Osteoblast (primary cell): ENCODE results near the gene BASP1. TPM values are rescaled to one million over a fixed set of nuclear protein-coding genes. Genes with fewer than 3 reads are reported as not detected.

Experiments
- DNase-seq: peaks from one replicate; pipeline ENCODE4 v3.0.0; 2011; ENCODE audit warnings: low spot score, mixed read lengths; ENCODE audit not compliant: insufficient read length; ENCODE audit errors: missing footprints
- H2AFZ ChIP-seq: 2 replicates; pipeline ENCODE4 v1.6.0; 2011; ENCODE audit warnings: mild to moderate bottlenecking, low read length
- H3K27ac ChIP-seq: 2 replicates; pipeline ENCODE4 v1.5.1; 2011; ENCODE audit warnings: mild to moderate bottlenecking, low read depth, low read length, moderate library complexity
- H3K27me3 ChIP-seq: 2 replicates; pipeline ENCODE4 v1.6.0; 2012; ENCODE audit warnings: mild to moderate bottlenecking, control low read depth, inconsistent platforms, low read length, moderate library complexity; ENCODE audit not compliant: insufficient read depth
- H3K36me3 ChIP-seq: 2 replicates; pipeline ENCODE4 v1.5.1; 2011; ENCODE audit warnings: mild to moderate bottlenecking, low read length, control low read depth, moderate library complexity; ENCODE audit not compliant: insufficient read depth
- H3K4me1 ChIP-seq: 2 replicates; pipeline ENCODE4 v1.5.1; 2011; ENCODE audit warnings: mild to moderate bottlenecking, low read length, control low read depth, moderate library complexity; ENCODE audit not compliant: insufficient read depth
- H3K4me2 ChIP-seq: 2 replicates; pipeline ENCODE4 v1.6.0; 2011; ENCODE audit warnings: mild to moderate bottlenecking, low read length; ENCODE audit not compliant: insufficient read depth
- H3K4me3 ChIP-seq: fragments of 200-600 bp; sonication (generic); 3 replicates; pipeline ENCODE4 v1.5.1; 2012; ENCODE audit warnings: mild to moderate bottlenecking, low read length, inconsistent platforms; ENCODE audit not compliant: insufficient read depth
- H3K79me2 ChIP-seq: 2 replicates; pipeline ENCODE4 v1.6.0; 2012; ENCODE audit warnings: mild to moderate bottlenecking, low read length, control low read depth, inconsistent platforms; ENCODE audit not compliant: insufficient read depth
- H3K9me3 ChIP-seq: 2 replicates; pipeline ENCODE4 v1.5.1; 2011; ENCODE audit warnings: low read depth, low read length, control low read depth
- H4K20me1 ChIP-seq: 2 replicates; pipeline ENCODE4 v1.6.0; 2012; ENCODE audit warnings: mild to moderate bottlenecking, low read length, control low read depth; ENCODE audit not compliant: insufficient read depth
- total RNA-seq: library from RNA; depleted of rRNA; stranded (reverse); fragments of >200 nt; gene quantifications from 2 replicates; pipeline ENCODE4 v1.2.3, GENCODE V29; 2012
- TF ChIP-seq, protein P1 (sequence below): IDR thresholded peaks from 2 replicates; pipeline ENCODE4 v1.5.1; 2011; ENCODE audit warnings: mild to moderate bottlenecking, low read depth, low read length, moderate library complexity; ENCODE audit errors: extremely low read depth

Gene BASP1
- total RNA-seq, 1 donor: 242 TPM

GRCh38 chr5:17219006-17219422 is 1.6 kb downstream of the BASP1 start:
- peak; percentile 66 for DNase-seq
- H3K9me3 ChIP-seq: no peaks in the 10 kb centered on the region
- H3K79me2 ChIP-seq: peaks cover 64% of the 10 kb centered on the region
- H3K36me3 ChIP-seq: peaks cover 12% of the 10 kb centered on the region
- H4K20me1 ChIP-seq: peaks cover 51% of the 10 kb centered on the region
- peaks cover 43% of the 10 kb centered on the region for H3K4me1 ChIP-seq
- peak overlapping the region; percentile 97 for H3K27ac ChIP-seq
- TF ChIP-seq, protein P1, sequence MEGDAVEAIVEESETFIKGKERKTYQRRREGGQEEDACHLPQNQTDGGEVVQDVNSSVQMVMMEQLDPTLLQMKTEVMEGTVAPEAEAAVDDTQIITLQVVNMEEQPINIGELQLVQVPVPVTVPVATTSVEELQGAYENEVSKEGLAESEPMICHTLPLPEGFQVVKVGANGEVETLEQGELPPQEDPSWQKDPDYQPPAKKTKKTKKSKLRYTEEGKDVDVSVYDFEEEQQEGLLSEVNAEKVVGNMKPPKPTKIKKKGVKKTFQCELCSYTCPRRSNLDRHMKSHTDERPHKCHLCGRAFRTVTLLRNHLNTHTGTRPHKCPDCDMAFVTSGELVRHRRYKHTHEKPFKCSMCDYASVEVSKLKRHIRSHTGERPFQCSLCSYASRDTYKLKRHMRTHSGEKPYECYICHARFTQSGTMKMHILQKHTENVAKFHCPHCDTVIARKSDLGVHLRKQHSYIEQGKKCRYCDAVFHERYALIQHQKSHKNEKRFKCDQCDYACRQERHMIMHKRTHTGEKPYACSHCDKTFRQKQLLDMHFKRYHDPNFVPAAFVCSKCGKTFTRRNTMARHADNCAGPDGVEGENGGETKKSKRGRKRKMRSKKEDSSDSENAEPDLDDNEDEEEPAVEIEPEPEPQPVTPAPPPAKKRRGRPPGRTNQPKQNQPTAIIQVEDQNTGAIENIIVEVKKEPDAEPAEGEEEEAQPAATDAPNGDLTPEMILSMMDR: no peak
- peak overlapping the region; percentile 73 for H3K4me2 ChIP-seq
- H2AFZ ChIP-seq: no peak overlapping the region
- no peaks in the 10 kb centered on the region for H3K27me3 ChIP-seq
- peak overlapping the region; percentile 89 for H3K4me3 ChIP-seq

DNA sequence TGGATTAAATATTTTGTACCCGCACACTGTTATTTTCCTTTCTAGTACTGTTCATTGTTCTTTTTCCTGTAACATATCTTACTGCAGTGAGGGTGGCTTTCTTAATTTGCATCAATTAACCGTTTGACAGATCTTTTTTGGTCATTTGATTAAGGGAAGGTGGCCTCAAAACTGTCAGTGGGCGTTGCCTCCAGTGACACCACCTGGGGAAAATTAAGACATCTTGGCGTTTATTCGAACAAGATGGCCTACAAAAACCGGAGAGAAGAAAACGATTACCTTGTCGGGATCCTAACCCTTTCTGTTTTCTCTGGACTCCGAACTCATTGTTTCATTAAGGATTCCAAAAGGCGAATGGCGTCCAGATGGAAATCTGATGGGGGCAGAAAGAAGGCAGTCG is 2.0 kb downstream of the BASP1 start:
- H3K27ac ChIP-seq: peak overlapping the region; percentile 97
- peak overlapping the region; percentile 89 for H3K4me3 ChIP-seq
- peaks cover 12% of the 10 kb centered on the region for H3K36me3 ChIP-seq
- H4K20me1 ChIP-seq: peaks cover 56% of the 10 kb centered on the region
- H3K4me2 ChIP-seq: peak overlapping the region; percentile 73
- H3K27me3 ChIP-seq: no peaks in the 10 kb centered on the region
- DNase-seq: no peak
- no peaks in the 10 kb centered on the region for H3K9me3 ChIP-seq
- no peak overlapping the region for H2AFZ ChIP-seq
- H3K79me2 ChIP-seq: peaks cover 69% of the 10 kb centered on the region
- TF ChIP-seq, protein P1: no peak
- H3K4me1 ChIP-seq: peaks cover 48% of the 10 kb centered on the region

GRCh38 chr5:17219992-17220391 is 2.6 kb downstream of the BASP1 start:
- Histone ChIP-seq H3K4me3 (no peak overlapping the region), H4K20me1 (peaks cover 56% of the 10 kb centered on the region), H2AFZ (no peak overlapping the region), H3K79me2 (peaks cover 74% of the 10 kb centered on the region), H3K36me3 (peaks cover 12% of the 10 kb centered on the region), H3K9me3 (no peaks in the 10 kb centered on the region), H3K4me1 (peaks cover 53% of the 10 kb centered on the region), H3K4me2 (peak overlapping the region; percentile 73), H3K27ac (no peak overlapping the region), H3K27me3 (no peaks in the 10 kb centered on the region)
- TF ChIP-seq, protein P1: no peak
- no peak for DNase-seq

DNA sequence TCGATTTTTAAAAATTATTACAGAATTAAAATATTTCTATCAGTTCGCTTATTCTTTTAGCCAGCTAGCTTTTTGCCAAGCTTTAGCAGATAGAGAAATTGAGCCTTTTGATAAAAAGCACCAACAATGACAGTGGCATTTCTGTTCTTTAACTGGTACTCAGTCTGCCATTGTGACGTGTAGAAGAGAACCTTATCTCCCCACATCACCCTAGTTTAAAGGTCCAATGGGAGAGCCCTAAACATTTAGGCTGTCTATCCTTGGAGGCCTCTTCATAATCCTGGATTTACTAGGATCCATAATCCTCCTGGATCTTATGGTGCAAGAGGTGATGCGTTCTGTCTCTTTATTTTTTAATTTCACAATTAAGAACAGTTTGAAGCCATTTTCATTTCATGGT is 3.0 kb downstream of the BASP1 start:
- no peak for DNase-seq
- Histone ChIP-seq H3K4me2 (peak overlapping the region; percentile 53), H3K9me3 (no peaks in the 10 kb centered on the region), H2AFZ (no peak overlapping the region), H3K27me3 (no peaks in the 10 kb centered on the region), H3K27ac (no peak overlapping the region), H3K4me3 (no peak overlapping the region), H3K36me3 (peaks cover 12% of the 10 kb centered on the region), H4K20me1 (peaks cover 57% of the 10 kb centered on the region), H3K4me1 (peaks cover 58% of the 10 kb centered on the region), H3K79me2 (peaks cover 79% of the 10 kb centered on the region)
- TF ChIP-seq, protein P1: no peak
